Liver (tissue), 3 donors: ENCODE data around the gene DOCK10.

Experiments
- CTCF ChIP-seq: fragments of 150-350 bp; IDR thresholded peaks from 2 replicates; pipeline ENCODE4 v1.5.1; 2017; ENCODE audit warnings: improper control_type of control experiment, low read depth, low read length; ENCODE audit not compliant: missing input control
- GABPA ChIP-seq, 2 donors: IDR thresholded peaks in 1 of 2; conservative IDR thresholded peaks in 1 of 2; 2 replicates each; pipeline ENCODE4 v1.6.1; 2016; ENCODE audit warnings: antibody characterized with exemption in 2 of 2, mild to moderate bottlenecking in 1 of 2, moderate library complexity in 1 of 2
- HNF4A ChIP-seq, 2 donors: conservative IDR thresholded peaks; 2 replicates each; pipeline ENCODE4 v1.6.1; 2016; ENCODE audit warnings: antibody characterized with exemption in 2 of 2, mild to moderate bottlenecking in 2 of 2
- MAX ChIP-seq: IDR thresholded peaks from 2 replicates; pipeline ENCODE4 v1.6.1; 2016; ENCODE audit warnings: antibody characterized with exemption
- RAD21 ChIP-seq, 2 donors: IDR thresholded peaks; 2 replicates each; pipeline ENCODE4 v1.6.1; 2016; ENCODE audit warnings: antibody characterized with exemption in 2 of 2, mild to moderate bottlenecking in 2 of 2
- RXRA ChIP-seq, 2 donors: IDR thresholded peaks; 2 replicates each; pipeline ENCODE4 v1.6.1; 2017 to 2018; ENCODE audit warnings: antibody characterized with exemption in 2 of 2, mild to moderate bottlenecking in 1 of 2
- TAF1 ChIP-seq: conservative IDR thresholded peaks from 2 replicates; pipeline ENCODE4 v1.6.1; 2016; ENCODE audit warnings: antibody characterized with exemption, mild to moderate bottlenecking
- YY1 ChIP-seq: IDR thresholded peaks from 2 replicates; pipeline ENCODE4 v1.6.1; 2016; ENCODE audit warnings: antibody characterized with exemption, mild to moderate bottlenecking
- ZBTB33 ChIP-seq: IDR thresholded peaks from 2 replicates; pipeline ENCODE4 v1.6.1; 2016; ENCODE audit warnings: antibody characterized with exemption
- TF ChIP-seq, protein P1 (sequence below): IDR thresholded peaks from 2 replicates; pipeline ENCODE4 v1.6.1; 2016; ENCODE audit warnings: antibody characterized with exemption, mild to moderate bottlenecking
- donor health status: healthy.
- donor health status: healthy.

- TF ChIP-seq HNF4A (conservative IDR thresholded peaks at IDR 0.05) = no peak
- TF ChIP-seq CTCF = no peak
- TF ChIP-seq TAF1 = no peak
- TF ChIP-seq YY1 = no peak
- no peak for TF ChIP-seq MAX
- no peak for TF ChIP-seq RAD21 (IDR thresholded peaks at IDR 0.05)
- TF ChIP-seq, protein P1, sequence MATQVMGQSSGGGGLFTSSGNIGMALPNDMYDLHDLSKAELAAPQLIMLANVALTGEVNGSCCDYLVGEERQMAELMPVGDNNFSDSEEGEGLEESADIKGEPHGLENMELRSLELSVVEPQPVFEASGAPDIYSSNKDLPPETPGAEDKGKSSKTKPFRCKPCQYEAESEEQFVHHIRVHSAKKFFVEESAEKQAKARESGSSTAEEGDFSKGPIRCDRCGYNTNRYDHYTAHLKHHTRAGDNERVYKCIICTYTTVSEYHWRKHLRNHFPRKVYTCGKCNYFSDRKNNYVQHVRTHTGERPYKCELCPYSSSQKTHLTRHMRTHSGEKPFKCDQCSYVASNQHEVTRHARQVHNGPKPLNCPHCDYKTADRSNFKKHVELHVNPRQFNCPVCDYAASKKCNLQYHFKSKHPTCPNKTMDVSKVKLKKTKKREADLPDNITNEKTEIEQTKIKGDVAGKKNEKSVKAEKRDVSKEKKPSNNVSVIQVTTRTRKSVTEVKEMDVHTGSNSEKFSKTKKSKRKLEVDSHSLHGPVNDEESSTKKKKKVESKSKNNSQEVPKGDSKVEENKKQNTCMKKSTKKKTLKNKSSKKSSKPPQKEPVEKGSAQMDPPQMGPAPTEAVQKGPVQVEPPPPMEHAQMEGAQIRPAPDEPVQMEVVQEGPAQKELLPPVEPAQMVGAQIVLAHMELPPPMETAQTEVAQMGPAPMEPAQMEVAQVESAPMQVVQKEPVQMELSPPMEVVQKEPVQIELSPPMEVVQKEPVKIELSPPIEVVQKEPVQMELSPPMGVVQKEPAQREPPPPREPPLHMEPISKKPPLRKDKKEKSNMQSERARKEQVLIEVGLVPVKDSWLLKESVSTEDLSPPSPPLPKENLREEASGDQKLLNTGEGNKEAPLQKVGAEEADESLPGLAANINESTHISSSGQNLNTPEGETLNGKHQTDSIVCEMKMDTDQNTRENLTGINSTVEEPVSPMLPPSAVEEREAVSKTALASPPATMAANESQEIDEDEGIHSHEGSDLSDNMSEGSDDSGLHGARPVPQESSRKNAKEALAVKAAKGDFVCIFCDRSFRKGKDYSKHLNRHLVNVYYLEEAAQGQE = no peak
- no peak for TF ChIP-seq RXRA (IDR thresholded peaks at IDR 0.05)
- no peak for TF ChIP-seq GABPA (IDR thresholded peaks at IDR 0.05 in 1 of 2, conservative IDR thresholded peaks at IDR 0.05 in 1 of 2)
- no peak for TF ChIP-seq ZBTB33
Observed at GRCh38 chr2:224948005-224948404, 94.3 kb downstream of the DOCK10 start.
